ENCODE data around the gene SDK2.

- TF ChIP-seq CTCF (IDR thresholded peaks at IDR 0.05) (no peak), POLR2A (IDR thresholded peaks at IDR 0.05) (no peak)
These were observed 197.6 kb downstream of the SDK2 start for GRCh38 chr17:73446617-73447016.
